ENCODE measurements around the gene KIF3C. TPM values are rescaled to one million over a fixed set of nuclear protein-coding genes. Genes with fewer than 3 reads are reported as not detected.
"Not testable (repeated sequence)": the region's sequence is repeated elsewhere in the genome, so short reads cannot be mapped to it uniquely, and the experiment has no call there.

KIF3C gene
- total RNA-seq, 1 experiment from 2014 or later, result 17.6 TPM

DNA sequence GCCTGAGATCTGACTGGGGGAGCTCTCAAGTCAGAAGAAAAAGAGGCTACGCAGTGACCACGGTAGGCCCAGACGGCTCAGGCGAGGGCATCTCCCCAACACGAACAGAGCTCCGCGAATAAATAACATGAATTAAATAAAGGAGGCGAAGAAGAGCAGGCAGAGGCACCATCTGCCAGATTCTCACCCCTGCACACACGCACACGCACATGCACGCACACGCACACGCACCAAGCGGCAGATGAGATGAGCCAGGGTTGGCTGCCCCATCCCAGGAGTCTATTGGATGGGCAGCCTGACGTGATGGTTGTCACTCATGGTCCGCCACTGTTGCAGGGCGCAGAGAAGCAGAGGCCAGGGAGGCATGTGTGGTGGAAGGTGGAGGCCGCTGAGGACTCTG is 53.6 kb downstream of the KIF3C start:
- in situ Hi-C loops (cut with HindIII; ENCODE audit: low sequenced_read_pairs), result no loop called here
- DNase-seq (ENCODE audit: low spot score), result no peak

DNA sequence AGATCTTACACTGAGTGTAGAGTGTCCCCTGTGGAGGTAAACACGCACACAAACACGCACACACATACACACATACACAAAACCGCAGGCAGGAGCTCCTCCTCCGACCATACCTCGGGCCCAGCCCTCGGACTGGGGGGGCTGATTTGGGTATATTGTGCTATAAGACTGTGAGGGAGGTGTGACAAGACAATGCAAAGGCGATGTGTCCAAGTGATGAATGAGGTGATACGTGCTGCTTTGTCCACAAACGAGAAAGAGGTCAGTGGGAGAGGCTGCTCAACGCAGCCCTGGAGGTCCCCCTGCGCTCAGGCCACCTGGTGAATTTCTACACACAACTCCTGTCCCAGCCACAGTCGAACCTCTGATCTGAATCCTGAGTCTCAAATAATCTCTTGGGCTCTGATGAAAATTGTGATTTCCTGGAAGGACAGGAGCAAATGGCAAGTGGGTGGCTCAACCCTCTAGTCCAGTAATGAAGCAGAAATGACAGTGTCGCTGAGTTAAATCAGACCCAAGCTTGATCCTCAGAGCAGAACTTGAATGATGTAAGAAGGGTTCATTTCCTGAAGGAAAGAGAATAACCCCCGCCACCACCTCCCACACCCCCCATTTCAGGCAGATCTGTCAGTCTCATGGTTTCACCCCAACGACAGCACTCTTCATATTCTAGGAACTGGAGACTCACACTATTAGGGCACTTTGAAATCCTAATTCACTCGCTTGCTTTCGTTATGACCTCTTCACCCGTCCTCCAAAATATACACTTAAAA is 55.1 kb downstream of the KIF3C start:
- in situ Hi-C loops (cut with HindIII; ENCODE audit: low sequenced_read_pairs), result no loop called here

DNA sequence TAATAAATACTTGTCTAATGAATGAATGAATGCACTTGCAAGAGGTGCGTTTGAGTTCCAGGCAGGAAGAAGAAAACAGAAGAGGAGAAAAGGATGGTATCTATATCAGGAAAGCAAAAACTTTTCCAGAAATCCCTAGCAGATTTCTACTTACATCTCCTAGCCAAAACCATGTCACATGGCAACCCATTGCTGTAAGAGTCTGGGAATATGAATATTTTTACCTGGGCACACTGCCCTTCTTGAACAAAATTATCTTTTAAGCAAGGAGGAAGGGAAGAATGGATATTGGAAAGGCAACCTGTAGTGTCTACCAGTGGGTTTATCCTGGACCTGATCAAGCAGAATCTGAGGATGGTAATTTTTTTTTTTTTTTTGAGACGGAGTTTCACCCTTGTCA is 59.8 kb downstream of the KIF3C start:
- in situ Hi-C loops (cut with HindIII; ENCODE audit: low sequenced_read_pairs), result no loop called here
- DNase-seq (ENCODE audit: low spot score), result no peak

More for the DNA sequence above, 55.1 kb downstream of the KIF3C start:
- no peak for DNase-seq (ENCODE audit: low spot score)

- in situ Hi-C loops (cut with HindIII; ENCODE audit: low sequenced_read_pairs), result no loop called here
- no peak for DNase-seq (ENCODE audit: low spot score)
These were observed 61.4 kb downstream of the KIF3C start for GRCh38 chr2:25920786-25921415.

DNA sequence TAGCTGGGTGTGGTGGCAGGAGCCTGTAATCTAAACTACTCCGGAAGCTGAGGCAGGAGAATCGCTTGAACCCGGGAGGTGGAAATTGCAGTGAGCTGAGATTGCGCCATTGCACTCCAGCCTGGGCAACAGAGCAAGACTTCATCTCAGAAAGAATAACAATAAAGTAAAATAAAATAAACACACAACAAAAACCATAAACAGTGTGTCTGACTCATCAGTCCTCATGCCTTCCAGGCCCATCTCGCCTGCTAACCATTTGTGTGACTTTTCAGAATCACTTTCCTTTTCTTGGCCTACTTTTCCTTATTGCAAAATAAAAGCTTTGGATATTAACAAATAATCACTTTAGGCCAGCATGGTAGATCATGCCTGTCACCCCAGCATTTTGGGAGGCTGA is 62.0 kb downstream of the KIF3C start:
- no peak for DNase-seq (ENCODE audit: low spot score)
- in situ Hi-C loops (cut with HindIII; ENCODE audit: low sequenced_read_pairs), result no loop called here

DNA sequence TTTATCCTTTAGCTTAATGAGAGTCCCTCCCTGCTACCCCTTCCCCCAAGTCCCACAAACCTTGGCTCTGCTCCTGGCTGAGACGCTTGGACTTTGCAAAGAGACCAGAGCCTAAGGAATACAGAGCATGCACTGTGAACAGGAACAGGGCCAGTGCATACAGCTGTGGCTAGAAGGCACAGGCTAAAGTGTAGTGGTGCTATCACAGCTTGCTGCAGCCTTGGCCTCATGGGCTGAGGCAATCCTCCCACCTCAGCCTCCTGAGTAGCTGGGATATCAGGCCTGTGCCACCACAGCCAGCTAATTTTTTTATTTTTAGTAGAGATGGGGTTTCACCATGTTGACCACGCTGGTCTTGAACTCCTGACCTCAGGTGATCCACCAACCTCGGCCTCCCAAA is 64.5 kb downstream of the KIF3C start:
- no peak for DNase-seq (ENCODE audit: low spot score)
- in situ Hi-C loops (cut with HindIII; ENCODE audit: low sequenced_read_pairs), result no loop called here

- in situ Hi-C loops (cut with HindIII; ENCODE audit: low sequenced_read_pairs); DNase-seq (ENCODE audit: low spot score): not testable (repeated sequence)
These were observed 64.9 kb downstream of the KIF3C start for GRCh38 chr2:25917411-25917810.

DNA sequence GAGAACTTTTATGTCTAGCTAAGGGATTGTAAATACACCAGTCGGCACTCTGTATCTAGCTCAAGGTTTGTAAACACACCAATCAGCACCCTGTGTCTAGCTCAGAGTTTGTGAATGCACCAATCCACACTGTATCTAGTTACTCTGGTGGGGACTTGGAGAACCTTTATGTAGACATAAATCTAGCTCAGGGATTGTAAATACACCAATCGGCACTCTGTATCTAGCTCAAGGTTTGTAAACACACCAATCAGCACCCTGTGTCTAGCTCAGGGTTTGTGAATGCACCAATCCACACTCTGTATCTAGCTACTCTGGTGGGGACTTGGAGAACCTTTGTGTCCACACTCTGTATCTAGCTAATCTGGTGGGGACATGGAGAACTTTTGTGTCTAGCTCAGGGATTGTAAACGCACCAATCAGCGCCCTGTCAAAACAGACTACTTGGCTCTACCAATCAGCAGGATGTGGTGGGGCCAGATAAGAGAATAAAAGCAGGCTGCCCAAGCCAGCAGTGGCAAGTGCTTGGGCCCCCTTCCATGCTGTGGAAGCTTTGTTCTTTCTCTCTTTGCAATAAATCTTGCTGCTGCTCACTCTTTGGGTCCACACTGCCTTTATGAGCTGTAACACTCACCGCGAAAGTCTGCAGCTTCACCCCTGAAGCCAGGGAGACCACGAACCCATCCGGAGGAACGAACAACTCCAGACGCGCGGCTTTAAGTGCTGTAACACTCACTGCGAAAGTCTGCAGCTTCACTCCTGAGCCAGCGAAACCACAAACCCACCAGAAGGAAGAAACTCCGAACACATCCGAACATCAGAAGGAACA is 66.1 kb downstream of the KIF3C start:
- in situ Hi-C loops (cut with HindIII; ENCODE audit: low sequenced_read_pairs); DNase-seq (ENCODE audit: low spot score): not testable (repeated sequence)

GRCh38 chr2:25915411-25915810 is 66.9 kb downstream of the KIF3C start:
- DNase-seq (ENCODE audit: low spot score); in situ Hi-C loops (cut with HindIII; ENCODE audit: low sequenced_read_pairs): not testable (repeated sequence)

DNA sequence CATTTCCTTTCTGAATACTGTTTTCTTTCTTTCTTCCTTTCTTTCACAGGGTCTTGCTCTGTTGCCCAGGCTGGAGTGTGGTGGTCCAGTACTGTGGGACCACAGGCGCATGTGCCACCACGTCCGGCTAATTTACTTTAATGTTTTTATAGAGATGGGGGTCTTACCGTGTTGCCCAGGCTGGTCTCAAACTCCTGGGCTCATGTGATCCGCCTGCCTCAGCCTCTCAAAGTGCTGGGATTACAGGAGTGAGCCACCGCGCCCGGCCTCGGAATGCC is 68.7 kb downstream of the KIF3C start:
- DNase-seq (ENCODE audit: low spot score); in situ Hi-C loops (cut with HindIII; ENCODE audit: low sequenced_read_pairs): not testable (repeated sequence)

DNA sequence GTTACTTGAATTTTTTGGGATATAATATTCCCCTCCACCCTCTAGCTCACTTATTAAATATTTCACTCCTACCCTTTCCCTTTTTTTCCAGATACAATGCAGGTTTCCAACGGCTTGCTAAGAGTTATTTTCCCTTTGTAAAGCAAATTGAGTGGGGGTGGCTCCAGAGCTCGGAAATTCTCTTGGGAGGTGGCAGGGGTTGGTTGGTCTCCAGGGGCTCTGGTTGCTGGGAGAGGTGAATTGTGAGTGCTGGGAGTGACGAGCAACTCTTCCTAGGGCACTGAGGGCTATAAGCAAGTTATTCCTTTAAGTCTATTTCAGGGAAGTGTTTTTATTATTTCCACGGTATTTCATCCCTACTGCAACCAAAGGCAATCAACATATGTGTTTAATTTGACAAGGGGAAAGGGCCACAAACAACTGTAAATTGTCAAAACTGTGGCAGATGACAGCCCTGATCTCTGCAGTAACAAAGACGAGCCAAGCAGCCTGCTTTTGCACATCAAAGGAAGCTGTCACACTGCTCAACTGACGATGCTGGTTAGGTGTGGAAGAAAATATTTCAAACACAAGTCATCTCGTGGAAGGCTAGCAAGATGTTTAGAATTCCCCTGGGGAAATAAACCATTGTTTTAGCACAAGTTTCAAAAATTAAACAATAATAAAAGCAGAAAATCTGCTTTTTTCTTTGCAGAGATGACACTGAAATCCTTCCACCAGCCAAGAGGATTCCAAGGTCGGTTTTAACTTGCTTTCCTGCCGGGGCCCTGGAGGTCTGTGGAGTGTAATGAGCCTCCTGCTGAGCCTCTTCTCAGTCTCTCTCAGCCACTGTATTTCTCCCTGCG is 69.2 kb downstream of the KIF3C start:
- no peak for DNase-seq (ENCODE audit: low spot score)

DNA sequence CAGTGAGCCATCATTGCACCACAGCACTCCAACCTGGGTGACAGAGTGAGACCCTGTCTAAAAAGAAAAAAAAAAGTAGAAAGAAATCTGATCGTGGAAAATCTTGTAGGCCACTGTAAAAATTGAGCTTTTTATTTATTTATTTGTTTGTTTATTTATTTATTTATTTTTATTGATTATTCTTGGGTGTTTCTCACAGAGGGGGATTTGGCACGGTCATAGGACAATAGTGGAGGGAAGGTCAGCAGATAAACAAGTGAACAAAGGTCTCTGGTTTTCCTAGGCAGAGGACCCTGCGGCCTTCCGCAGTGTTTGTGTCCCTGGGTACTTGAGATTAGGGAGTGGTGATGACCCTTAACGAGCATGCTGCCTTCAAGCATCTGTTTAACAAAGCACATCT is 72.7 kb downstream of the KIF3C start:
- DNase-seq (ENCODE audit: low spot score); in situ Hi-C loops (cut with HindIII; ENCODE audit: low sequenced_read_pairs): not testable (repeated sequence)

More for the DNA sequence above, 69.2 kb downstream of the KIF3C start:
- in situ Hi-C loops (cut with HindIII; ENCODE audit: low sequenced_read_pairs), result no loop called here

DNA sequence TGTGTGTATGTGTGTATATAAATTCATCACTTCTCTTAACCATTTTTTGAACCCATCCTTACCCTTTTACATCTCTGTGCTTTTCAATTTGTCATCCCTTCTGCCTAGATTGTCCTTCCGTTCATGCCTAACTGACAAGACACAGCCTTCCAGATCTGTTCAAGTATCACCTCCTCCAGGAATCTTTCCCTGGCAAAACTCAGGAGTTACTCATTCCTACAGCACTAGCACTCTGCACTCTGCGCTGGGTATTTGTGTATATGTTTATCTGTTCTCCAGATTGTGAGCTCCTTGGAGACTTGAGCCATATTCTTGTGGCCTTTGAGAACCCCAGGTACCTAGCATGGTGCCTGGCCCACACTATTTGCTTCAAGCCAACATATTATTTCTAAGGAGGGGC is 77.2 kb downstream of the KIF3C start:
- in situ Hi-C loops (cut with HindIII; ENCODE audit: low sequenced_read_pairs), result no loop called here
- no peak for DNase-seq (ENCODE audit: low spot score)

DNA sequence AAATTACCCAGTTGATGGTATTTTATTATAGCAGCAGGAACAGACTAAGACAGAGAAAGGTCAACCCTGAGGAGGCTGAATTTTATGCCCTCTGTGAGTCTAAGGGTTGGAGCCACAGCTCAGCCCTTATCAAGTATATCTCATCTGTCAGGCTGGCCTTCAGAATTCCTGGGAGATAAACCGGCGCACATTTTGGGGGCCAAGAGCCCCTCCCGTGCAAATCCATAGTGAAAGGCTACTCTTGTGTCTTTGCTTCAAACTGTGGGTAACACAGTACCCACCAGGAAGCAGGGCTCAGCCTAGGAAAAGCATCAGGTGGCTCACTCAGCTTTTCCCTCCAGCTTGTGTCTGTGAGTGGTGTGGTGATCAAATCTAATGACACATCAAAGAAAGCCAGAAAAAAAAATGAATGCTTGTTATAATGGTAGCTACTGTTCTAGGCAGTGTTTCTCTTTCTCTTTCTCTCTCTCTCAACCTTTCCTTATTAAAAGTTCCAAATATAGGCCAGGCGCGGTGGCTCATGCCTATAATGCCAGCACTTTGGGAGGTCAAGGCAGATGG is 79.0 kb downstream of the KIF3C start:
- in situ Hi-C loops (cut with HindIII; ENCODE audit: low sequenced_read_pairs), result no loop called here
- DNase-seq (ENCODE audit: low spot score), result no peak

- no peak for DNase-seq (ENCODE audit: low spot score)
- in situ Hi-C loops (cut with HindIII; ENCODE audit: low sequenced_read_pairs), result no loop called here
These were observed 82.8 kb downstream of the KIF3C start for GRCh38 chr2:25899404-25899970.

DNA sequence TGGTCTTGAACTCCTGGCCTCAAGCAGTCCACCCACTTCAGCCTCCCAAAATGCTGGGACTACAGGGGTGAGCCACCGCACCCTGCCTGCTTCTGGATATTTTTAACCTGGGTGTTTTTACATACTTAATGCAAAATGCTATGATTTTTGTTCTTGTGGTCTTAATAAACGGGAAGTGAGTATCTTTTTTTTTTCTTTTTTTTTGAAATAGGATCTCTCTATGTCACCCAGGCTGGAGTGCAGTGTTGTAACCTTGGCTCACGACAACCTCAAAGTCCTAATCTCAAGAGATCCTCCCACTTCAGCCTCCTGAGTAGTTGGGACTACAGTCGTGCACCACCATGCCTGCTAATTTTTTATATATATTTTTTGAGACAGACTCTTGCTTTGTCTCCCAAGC is 84.8 kb downstream of the KIF3C start:
- DNase-seq (ENCODE audit: low spot score), result no peak
- in situ Hi-C loops (cut with HindIII; ENCODE audit: low sequenced_read_pairs), result no loop called here

- in situ Hi-C loops (cut with HindIII; ENCODE audit: low sequenced_read_pairs); DNase-seq (ENCODE audit: low spot score): not testable (repeated sequence)
These were observed 86.0 kb downstream of the KIF3C start for GRCh38 chr2:25896308-25896707.

GRCh38 chr2:25895610-25896009 is 86.7 kb downstream of the KIF3C start:
- in situ Hi-C loops (cut with HindIII; ENCODE audit: low sequenced_read_pairs), result no loop called here
- no peak for DNase-seq (ENCODE audit: low spot score)

GRCh38 chr2:25895018-25895417 is 87.3 kb downstream of the KIF3C start:
- DNase-seq (ENCODE audit: low spot score), result no peak
- in situ Hi-C loops (cut with HindIII; ENCODE audit: low sequenced_read_pairs), result no loop called here
